Testis (tissue), 2 donors: ENCODE measurements around the gene PPFIBP1.

Source experiments
- POLR2A ChIP-seq: fragments of 450-650 bp; IDR thresholded peaks from one replicate; pipeline ENCODE4 v1.6.1; 2017; ENCODE audit warnings: antibody characterized with exemption, mild to moderate bottlenecking, moderate library complexity
- TF ChIP-seq, protein P1 (sequence below), 3 experiments: fragments of 450-650 bp in 2 of 3; fragments of 200-600 bp in 1 of 3; sonication (generic) in 1 of 3; IDR thresholded peaks; one replicate each; pipeline ENCODE4 v1.5.1; 2016 to 2019; ENCODE audit warnings: antibody characterized with exemption in 3 of 3, mild to moderate bottlenecking in 2 of 3, moderate library complexity in 1 of 3

DNA sequence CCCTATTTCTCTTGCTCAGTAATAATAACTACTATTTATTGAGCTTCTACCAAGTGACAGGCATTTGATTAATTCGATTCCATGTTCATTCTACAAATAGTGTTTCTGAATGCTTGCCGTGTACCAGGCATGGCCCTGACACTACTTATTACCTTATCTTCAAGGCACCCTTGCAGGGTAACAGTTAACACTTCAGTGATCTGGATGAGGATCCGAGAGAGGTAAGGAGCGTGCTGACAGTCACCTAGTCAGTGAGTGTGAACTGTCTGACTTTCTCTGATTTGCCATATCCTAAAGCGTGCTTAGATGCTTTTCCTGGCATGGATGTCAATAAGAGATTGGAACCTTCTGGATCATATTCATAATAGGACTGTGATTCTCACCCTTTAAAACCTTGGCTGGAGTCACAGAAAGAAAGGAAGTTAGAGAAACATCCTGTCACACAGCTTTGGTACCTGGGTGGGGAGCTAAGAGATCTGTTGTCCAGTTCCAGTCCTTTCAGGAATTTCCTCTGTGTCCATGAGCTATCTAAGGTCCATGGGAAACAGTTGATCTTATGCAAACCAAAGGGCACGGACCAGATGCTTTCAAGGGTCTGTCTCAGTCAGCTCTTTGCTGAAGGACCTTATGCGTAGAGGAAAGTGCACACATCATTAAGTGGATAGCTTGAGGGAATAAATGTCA, 54.8 kb downstream of the PPFIBP1 start:
- TF ChIP-seq, protein P1, sequence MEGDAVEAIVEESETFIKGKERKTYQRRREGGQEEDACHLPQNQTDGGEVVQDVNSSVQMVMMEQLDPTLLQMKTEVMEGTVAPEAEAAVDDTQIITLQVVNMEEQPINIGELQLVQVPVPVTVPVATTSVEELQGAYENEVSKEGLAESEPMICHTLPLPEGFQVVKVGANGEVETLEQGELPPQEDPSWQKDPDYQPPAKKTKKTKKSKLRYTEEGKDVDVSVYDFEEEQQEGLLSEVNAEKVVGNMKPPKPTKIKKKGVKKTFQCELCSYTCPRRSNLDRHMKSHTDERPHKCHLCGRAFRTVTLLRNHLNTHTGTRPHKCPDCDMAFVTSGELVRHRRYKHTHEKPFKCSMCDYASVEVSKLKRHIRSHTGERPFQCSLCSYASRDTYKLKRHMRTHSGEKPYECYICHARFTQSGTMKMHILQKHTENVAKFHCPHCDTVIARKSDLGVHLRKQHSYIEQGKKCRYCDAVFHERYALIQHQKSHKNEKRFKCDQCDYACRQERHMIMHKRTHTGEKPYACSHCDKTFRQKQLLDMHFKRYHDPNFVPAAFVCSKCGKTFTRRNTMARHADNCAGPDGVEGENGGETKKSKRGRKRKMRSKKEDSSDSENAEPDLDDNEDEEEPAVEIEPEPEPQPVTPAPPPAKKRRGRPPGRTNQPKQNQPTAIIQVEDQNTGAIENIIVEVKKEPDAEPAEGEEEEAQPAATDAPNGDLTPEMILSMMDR (IDR thresholded peaks at IDR 0.05), result no peak
- no peak for TF ChIP-seq POLR2A
